CD4-positive, alpha-beta T cell treated with Interleukin-21 for 1 hour (primary cell): ENCODE results near the gene KRTAP10-8.
A peak's percentile ranks its signal among the peaks of the same experiment; 100 is the strongest.
"Not testable (repeated sequence)": the region's sequence is repeated elsewhere in the genome, so short reads cannot be mapped to it uniquely, and the experiment has no call there.

Experiments used
- DNase-seq: peaks from one replicate; pipeline ENCODE4 v3.0.0-alpha.2; 2020

Gene KRTAP10-8

DNA sequence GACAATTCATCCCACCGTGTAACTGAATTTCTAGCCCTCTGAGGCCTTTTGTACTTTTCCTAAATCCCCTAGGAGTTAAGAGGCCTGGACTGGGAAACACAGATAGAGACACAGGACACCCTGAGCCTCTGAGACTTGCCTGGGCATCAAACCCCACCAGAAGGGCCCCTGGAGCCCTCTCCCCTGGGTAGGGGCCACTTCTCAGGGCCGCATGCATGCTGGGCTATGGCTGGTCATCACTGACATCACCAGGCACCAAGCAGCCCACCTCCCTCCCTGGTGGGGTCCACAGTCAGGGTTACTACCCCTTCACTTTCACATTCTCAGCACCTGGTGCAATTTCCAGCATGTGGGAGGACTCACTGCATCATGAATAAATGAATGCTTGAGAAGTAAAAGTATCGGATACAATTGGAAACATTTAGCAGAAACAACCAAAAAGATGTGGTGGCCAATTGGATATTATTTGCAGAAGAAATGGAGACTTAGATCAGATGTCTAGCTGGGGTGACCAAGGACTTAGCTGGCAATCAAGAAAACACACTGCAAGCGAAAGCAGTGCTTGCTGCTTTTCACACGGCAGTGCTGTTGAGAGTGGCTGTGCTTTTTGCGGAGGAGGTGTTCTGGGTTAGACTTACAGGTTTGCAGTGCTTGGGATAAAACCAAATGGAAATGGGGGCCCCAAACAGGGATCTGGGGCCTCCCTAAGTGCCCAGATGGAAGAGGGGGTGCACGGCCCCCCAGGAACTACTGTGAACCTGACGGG, 12.4 kb upstream of the KRTAP10-8 start:
- no peak for DNase-seq

DNA sequence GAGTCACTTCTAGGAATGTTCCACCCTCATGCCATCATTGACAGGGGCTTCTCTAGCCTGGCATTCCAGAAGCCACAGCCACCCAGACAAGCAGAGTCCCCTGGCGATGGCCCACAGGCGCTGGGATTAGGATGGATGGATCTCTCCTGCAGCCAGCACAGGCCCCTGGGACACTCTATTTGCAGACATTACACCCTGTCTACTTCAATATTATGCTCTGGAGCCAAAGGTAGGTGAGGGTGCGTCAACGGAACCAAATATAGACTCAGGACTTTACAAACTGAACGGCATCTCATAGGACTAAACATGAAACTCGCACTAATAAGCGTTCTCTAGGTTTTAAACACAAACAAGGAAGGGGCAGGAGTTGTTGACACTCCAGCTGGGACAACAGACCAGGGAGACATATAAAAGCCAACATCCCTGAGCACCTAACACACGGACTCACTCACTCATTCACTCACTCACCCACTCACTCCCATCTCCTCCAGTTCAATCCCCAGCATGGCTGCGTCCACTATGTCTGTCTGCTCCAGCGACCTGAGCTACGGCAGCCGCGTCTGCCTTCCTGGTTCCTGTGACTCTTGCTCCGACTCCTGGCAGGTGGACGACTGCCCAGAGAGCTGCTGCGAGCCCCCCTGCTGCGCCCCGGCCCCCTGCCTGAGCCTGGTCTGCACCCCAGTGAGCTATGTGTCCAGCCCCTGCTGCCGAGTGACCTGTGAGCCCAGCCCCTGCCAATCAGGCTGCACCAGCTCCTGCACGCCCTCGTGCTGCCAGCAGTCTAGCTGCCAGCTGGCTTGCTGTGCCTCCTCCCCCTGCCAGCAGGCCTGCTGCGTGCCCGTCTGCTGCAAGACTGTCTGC, 11.5 kb upstream of the KRTAP10-8 start, which contains the start of gene KRTAP10-7:
Gene KRTAP10-7, plus strand, starts transcription at position 480 of the 861 bp plus-strand sequence. Its CDS starts 25 bp downstream, at position 505.
- DNase-seq, result not testable (repeated sequence)

DNA sequence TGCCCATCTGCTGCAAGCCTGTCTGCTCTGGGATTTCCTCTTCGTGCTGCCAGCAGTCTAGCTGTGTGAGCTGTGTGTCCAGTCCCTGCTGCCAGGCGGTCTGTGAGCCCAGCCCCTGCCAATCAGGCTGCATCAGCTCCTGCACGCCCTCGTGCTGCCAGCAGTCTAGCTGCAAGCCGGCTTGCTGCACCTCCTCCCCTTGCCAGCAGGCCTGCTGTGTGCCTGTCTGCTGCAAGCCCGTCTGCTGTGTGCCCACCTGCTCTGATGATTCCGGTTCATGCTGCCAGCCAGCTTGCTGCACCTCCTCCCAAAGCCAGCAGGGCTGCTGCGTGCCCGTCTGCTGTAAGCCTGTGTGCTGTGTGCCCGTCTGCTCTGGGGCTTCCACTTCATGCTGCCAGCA, 10.8 kb upstream of the KRTAP10-8 start:
- not testable (repeated sequence) for DNase-seq

DNA sequence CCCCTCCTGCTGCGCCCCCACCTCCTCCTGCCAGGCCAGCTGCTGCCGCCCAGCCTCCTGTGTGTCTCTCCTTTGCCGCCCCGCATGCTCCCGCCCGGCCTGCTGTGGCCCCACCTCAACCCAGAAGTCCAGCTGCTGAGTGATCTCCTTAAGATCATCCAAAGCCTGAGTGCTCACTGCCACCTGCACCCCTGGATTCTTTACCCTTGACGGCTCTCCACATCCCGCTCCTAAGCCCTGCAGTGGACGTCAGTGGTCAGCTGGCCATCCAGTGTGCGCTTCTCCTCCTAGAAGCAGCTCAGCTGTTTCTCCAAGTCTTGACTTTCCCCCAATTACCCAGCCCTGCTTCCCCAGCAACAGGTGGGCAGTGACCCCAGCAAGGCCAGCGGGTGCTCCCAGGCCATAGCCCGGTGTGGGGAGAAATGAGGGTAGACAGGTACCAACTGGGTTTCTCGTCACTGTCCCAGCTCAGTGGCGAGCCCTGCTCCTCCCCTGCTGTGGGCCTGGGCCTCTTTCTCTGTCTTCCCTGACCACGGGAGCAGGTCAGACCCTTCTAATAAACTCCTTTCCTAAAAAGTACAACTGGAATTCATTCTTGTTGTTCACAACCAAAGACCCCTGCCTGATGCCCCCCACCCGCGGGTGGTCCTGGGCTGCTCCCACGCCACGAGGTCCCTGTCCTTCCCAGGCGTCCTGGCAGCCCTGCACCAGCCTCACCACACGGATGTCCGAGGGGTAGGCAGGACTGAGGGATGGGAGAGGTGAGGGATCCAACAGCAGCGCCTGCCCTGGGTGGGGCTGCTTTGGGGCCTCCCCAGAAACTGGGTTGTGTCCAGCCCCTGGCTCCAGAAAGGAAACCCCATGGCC, 10.1 kb upstream of the KRTAP10-8 start:
- no peak for DNase-seq

DNA sequence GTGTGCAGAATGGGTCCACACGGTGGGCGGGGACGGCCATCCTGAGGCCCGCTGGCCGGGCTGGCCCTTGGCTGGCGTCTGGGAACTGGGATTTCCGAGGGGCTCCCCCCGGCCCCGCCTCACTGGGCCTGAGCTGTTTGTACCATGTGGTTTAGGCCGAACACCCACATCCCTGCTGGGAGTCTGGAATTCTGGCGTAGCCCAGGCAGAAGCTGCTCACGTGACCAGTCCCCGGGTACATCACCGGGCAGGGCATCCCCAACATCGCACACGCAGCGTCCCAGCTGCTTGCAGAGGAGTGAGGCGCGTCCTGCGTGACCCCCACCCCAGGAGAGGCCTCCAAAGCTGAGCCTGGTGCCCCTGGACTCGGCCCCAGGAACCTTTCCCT, 9.4 kb upstream of the KRTAP10-8 start:
- no peak for DNase-seq

DNA sequence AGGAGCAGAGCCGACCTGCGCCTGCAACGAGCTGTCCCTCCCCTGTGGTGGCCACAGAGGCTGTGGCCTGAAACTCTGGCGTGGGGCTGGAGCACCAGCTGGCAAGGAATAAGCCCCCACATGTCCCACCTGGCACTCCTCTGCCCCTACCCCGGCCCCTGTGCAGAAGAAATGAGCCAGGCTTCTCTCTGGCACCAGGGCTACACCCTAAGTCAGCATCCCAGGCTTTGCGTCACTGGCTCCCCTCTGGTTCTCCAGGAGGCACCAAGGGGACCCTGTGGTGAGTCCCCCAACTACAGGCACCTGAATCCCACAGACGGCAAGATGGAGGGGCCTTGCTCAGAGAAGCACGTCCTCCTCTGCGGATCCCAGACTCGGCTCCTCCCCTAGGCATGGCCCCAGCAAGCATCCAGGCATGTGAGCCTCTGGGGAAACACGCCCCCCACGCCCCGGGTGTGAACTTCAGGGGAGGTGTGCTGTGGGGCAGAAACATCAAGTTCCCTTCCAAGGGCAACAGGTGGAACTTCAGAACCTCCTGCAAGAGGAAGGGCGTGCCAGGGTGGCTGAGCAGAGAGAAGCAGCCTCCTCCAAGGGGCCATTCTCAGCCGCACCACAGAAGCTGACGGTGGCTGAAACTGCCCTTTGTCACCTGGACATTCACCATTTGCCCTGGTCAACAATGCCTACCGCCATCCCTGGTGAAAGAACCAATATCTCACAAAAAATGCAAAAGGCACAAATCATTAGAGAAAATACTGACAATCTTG, 8.6 kb upstream of the KRTAP10-8 start:
- DNase-seq, result no peak

DNA sequence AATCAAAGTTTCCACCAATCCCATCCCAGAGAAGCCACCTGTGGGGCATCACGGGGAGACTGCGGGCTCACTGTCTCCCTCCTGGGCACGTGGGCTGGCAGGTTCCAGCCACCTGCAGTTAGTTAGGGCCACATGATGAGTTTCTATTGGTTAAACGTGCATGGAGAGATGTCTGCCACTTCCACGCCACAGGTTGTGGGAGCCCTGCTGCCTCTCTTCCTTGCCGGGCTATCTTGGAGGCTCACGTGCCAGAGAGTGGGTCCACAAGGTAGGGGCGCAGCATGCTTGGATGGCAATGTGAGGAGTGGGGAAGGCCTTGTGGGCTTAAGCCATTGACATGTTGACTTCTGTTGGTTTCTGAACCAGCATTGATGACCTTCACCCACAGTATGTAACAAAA, 8.0 kb upstream of the KRTAP10-8 start:
- no peak for DNase-seq

DNA sequence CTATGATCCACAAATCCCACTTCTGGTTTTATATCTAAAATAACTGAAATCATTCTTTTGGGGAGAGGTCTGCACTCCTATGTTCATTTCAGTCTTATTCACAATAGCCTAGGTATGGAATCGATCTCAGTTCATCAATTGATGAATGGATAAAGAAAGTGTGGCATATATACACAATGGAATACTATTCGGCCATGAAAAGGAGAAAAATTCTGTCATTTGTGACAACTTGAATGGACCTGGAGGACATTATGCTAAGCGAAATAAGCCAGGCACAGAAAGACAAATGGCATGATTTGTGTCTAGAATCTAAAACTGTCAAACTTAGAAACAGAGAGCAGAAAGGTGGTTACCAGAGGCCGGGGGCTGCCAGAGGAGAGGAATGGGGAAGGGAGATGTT, 5.4 kb upstream of the KRTAP10-8 start:
- no peak for DNase-seq

DNA sequence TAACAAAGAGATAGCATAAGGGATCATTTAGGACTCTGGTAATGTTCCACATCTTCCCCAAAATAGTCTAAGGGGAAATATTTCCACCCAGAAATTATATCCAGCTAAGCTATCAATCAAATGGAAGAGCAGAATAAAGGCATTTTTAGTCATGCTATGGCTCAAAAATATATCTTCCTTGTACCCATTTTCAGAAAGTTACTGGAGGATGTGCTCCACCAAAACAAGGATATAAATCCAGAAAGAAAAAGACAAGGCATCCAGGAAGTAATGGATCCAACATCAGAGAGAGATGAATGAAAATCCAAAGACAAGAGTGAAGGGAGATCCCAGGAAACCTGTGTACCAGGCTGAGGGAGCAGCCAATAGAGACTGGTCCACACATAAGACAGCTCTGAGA, 2.7 kb upstream of the KRTAP10-8 start:
- DNase-seq, result no peak

DNA sequence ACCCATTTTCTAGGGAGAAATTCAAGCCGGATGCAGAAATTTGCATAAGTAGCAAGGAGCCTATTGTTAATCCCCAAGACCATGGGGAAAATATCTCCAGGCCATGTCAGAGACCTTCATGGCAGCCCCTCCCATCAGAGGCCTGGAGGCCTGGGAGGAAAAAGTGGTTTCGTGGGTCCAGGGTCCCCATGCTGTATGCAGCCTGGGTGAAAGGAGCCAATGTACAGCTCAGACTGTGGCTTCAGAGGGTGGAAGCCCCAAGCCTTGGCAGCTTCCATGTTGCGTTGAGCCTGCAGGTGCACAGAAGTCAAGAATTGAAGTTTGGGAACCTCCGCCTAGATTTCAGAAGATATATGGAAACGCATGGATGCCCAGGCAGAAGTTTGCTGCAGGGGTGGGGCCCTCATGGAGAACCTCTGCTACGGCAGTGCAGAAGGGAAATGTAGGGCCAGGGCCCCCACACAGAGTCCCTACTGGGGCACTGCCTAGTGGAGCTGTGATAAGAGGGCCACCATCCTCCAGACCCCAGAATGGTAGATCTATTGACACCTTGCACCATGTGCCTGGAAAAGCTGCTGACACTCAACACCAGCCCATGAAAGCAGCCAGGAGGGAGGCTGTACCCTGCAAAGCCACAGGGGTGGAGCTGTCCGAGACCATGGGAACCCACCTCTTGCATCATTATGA, 1.6 kb upstream of the KRTAP10-8 start:
- DNase-seq, result not testable (repeated sequence)

DNA sequence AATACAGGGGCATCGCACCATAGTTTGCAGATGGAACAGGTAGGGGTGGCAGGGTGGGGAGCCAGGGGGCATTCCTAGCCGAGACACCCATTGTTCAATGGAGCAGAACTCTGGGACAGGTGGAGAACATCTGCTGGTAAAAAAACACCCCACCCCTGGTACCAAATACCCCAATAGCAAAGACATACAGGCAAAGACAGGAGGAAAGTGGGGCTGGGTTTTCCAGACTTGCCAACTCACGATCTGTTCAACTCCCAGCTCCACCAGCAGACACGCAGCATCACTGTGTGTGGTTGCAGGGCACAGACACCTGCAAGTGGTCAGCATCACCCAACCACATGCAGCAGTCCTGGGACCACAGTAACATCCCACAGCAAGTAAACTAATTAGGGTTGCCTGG, 328 bp upstream of the KRTAP10-8 start:
- no peak for DNase-seq

DNA sequence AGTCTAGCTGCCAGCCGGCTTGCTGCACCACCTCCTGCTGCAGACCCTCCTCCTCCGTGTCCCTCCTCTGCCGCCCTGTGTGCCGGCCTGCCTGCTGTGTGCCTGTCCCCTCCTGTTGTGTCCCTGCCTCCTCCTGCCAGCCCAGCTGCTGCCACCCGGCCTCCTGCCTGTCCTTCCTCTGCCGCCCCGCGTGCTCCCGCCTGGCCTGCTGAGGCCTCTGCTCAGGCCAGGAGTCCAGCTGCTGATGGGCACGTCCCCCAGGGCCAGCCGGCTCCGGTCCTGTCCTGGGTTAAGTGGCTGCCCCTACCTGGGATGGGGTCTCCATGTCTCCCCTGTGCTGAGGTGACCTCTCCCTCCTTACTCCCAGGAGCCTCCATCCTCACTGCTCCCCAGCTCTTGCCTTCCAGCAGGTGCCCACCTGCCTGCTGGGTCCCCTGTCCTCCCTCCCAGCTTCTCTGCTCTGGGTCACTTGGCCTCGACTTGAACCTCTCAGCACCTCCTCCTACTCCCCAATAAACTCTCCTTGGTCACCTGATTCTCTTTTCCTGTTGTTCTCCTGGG, 870 bp downstream of the KRTAP10-8 start:
- DNase-seq, result no peak

DNA sequence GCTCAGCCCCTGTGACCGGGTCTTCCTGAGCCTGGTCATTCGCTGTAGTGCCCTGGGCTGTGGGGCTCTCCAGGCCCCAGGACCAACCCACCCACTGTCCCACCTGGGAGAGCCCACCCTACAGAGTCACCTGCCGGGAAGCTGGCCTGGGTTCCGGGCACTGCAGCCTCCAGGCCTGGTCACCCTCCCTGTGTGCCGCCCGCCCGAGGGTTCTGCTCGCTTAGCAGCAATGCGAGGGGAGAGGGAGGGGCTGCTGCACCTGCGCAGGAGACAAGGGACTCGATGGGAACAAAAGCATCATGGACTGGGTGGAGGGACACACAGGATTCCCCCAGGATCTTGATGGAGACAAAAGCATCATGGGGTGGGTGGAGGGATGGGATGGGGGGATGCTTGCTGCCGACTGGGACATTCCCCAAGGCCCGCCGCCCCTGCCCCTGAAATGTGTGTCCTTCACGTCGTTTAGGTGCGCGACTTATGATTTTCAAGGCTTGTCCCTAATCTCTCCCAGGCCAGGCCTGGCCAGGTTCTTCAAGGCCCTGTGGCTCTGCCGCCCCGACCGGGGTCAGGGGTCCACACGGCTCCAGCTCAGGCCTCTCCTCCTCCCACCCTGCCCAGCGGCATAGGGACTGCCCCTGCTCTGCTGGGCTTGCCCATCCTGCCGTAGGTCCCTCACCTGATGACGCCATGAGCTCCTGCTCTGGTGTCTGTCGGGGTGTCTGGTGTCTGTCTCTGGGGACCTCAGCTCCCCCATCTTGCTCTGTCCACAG, 1.7 kb downstream of the KRTAP10-8 start:
- DNase-seq, result no peak

DNA sequence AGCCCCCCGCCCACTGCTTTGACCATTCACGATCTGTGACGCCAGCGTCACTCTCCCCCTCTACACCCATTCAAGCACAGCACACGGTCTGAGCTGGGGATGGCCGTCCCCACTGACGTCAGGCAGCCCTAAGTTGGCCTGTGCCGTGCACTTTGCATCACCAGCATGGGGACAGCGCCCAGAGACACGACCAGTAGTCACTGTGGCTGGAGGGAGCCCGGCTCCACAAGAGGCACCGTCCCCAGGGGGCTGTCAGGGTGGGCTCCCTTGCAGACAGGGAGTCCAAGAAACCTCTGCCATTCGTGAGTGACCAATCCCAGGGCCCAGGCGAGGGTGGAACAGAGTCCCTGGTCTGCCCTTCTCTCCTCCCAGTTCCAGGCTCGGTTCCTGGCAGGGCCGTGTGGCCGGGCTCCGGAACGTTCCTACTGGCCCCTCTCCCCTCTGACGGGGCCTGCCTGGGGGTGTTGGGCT, 2.3 kb downstream of the KRTAP10-8 start:
- DNase-seq, result no peak

DNA sequence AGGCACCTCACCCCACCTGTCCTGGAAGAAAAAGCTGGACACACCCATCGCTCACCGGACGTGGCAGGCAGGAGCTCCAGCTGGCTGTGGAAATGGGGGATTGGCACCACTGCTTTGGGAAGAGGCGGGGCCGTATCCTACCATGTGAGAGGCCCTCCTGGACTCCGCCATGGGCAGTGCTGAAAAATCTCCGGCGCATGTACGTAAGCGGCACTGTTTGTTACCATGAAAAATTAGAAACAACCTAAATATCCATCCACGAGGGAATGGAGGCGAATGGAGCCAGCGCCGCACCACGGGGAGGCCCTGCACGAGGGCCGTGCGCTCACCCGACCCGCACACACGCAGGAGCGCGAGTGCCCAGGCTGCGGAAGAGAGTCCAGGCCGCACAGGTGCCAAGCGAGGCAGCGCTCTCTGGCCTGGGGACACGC, 3.1 kb downstream of the KRTAP10-8 start:
- no peak for DNase-seq

DNA sequence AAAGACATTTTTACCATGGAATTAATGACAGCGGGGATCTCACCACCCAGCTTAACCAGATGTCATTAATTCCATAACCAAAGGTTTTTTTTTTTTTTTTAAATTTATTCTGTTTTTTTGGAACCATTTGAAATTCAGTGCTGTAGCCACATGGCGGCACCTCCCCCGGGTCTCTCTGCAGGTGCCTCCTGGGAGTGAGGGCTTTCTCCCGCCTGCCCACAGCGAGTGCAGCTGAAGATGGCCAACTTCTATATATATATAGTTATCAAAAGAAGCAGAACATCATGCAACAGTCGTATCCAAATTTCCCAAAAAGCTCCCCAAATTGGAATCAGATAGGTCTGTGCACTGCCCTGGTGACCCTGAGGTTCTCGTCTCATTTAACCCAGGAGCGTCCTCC, 3.6 kb downstream of the KRTAP10-8 start:
- no peak for DNase-seq

DNA sequence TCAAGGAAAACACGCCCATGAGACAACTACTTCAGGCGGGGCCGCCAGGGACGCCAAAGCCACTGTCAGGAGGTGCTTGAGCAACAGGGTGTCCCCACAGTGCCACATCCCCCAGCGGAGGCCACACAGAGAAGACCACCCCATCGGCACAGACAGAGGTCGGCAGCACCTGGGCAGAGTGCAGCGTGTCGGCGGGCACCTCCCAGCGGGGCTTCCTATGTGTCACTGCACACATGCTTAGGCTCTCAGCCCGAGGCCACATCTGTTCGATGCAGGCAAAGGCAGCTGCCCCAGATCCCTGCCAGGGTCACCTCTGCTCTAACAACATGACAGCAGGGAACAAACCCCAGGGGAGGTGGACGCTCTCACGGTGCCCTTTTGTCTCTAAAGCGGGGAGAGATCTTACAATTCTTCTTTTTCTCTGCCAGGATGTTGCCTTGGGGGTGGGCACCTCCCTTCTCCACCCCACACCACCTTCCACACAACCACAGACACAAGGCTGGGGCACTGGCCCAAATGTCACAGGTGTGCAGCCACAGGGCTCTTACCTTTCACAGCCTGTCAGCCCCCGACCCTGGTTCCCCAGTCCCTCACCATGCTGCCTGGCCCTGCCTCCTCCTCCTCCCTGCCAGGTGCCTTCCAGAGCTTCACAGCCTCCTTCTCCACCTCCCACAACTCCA, 4.2 kb downstream of the KRTAP10-8 start:
- no peak for DNase-seq

DNA sequence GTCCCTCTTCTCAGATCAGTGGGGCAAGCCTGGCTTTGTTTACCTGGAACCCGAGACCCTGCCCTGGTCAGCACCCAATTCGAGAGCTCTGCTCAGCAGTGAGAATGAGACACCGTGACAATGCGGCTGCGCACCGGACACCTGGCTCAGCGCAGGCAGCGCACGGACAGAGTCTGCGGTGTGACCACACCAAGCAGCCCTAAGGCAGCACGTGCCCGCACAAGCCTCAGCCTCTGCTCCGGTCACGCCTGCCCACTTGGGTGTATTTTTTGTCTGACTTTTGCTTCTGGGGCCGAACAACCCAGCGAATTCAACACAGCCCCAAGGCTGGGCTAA, 4.7 kb downstream of the KRTAP10-8 start:
- DNase-seq, result no peak

DNA sequence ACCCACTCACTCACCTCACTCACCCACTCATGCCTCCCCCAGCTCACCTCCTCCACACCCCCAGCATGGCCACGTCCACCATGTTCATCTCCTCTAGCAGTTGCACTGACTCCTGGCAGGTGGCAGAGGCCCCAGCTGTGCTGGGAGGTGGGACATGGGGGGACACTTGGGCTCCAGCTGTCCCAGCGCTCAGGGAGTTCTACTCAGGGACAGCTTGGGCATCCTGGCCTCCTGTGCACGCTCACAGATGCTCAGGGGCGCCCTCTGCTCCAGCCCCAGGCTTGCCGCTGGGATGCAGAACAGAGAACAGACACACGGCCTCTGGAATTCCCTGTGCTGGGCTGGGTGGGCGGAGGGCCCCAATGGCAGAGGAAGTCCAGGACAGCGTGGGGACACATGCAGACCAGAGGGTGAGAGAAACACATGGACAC, 5.2 kb downstream of the KRTAP10-8 start:
- DNase-seq, result no peak

DNA sequence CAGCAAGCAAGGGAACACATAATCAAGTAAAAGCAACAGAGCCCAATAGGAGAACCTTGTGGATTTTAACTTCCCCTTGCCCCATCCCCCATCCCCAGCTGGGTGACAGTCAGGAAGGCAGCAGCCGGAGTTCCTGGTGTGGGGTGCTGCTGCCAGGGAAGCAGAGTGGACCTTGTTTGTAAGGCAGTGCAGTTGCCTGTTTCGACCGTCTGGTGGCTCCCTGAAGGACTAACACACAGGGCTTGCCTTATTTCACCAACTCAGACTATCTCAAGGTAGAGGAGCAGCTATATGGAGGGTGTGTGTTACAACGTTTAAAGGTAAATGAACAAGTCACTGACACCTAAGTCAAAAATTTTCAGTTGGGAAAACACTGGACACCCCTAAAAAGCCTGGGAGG, 6.6 kb downstream of the KRTAP10-8 start:
- peak; percentile 4 for DNase-seq
